ENCODE data around the gene MLNR. TPM values are rescaled to one million over a fixed set of nuclear protein-coding genes. Genes with fewer than 3 reads are reported as not detected.

Gene MLNR
- total and polyA plus RNA-seq, 2 donors (not counting 1 experiment from before 2014, with no cell fraction given) = not detected

DNA sequence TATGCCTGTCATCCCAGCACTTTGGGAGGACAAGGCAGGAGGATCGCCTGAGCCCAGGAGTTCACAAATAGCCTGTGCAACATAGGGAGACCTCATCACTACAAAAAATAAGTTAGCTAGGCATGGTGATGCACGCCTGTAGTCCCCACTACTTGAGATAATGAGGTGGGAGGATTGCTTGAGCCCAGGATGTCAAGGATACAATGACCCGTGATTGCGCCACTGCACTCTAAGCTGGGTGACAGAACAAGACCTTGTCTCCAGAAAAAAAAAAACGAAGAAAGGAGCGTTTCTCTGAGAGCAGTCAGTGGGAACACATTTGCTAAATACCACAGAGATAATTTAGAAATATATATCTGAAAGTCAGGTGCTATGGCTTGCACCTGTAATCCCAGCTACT is 39.4 kb downstream of the MLNR start:
- DNase-seq (ENCODE audit: low read depth in 2 of 2) = no peak
- Histone ChIP-seq H3K4me3 (replicated peaks in 1 of 4; ENCODE audit: control extremely low read depth in 1 of 4, insufficient read depth in 1 of 4, low read depth in 3 of 4, low read length in 4 of 4) (no peak overlapping the region), H3K9me3 (ENCODE audit: control insufficient read depth, insufficient read depth, low read depth, low read length) (no peaks in the 10 kb centered on the region), H3K36me3 (ENCODE audit: control insufficient read depth, insufficient read depth, low read length) (peaks cover 1% of the 10 kb centered on the region), H3K79me2 (ENCODE audit: control insufficient read depth, insufficient read depth, low read length) (no peaks in the 10 kb centered on the region), H3K27me3 (ENCODE audit: control insufficient read depth, insufficient read depth, low read length) (no peaks in the 10 kb centered on the region), H3K4me1 (ENCODE audit: control insufficient read depth, extremely low read depth, insufficient read depth, low read length) (no peaks in the 10 kb centered on the region), H3K9ac (ENCODE audit: insufficient read depth, low read length) (no peak overlapping the region), H3K4me2 (ENCODE audit: extremely low read depth, insufficient read depth, low read length) (no peak overlapping the region), H4K20me1 (ENCODE audit: control insufficient read depth, extremely low read depth, insufficient read depth, low read length) (no peaks in the 10 kb centered on the region), H3K27ac (ENCODE audit: insufficient read depth, low read length) (no peak overlapping the region), H2AFZ (ENCODE audit: low read length) (no peak overlapping the region)
- TF ChIP-seq EZH2 (IDR thresholded peaks at IDR 0.05; ENCODE audit: low read length, missing control alignments) = no peak
- TF ChIP-seq, protein P1, sequence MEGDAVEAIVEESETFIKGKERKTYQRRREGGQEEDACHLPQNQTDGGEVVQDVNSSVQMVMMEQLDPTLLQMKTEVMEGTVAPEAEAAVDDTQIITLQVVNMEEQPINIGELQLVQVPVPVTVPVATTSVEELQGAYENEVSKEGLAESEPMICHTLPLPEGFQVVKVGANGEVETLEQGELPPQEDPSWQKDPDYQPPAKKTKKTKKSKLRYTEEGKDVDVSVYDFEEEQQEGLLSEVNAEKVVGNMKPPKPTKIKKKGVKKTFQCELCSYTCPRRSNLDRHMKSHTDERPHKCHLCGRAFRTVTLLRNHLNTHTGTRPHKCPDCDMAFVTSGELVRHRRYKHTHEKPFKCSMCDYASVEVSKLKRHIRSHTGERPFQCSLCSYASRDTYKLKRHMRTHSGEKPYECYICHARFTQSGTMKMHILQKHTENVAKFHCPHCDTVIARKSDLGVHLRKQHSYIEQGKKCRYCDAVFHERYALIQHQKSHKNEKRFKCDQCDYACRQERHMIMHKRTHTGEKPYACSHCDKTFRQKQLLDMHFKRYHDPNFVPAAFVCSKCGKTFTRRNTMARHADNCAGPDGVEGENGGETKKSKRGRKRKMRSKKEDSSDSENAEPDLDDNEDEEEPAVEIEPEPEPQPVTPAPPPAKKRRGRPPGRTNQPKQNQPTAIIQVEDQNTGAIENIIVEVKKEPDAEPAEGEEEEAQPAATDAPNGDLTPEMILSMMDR (conservative IDR thresholded peaks at IDR 0.05 in 1 of 2, IDR thresholded peaks at IDR 0.05 in 1 of 2; ENCODE audit: low read depth in 1 of 2, low read length in 2 of 2) = no peak

DNA sequence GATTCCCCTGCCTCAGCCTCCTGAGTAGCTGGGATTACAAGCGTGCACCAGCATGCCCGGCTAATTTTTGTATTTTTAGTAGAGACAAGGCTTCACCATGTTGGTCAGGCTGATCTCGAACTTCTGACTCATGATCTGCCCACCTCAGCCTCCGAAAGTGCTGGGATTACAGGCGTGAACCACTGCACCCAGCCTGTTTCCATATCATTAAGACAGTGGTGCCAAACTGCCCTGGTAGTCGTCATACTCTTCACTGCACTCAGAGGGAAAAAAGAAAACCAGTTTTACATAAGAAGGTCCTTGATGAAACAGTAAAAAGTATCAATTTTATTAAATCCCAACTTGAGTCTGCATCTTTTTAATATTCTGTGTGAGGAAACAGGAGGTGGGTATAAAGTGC is 42.5 kb downstream of the MLNR start:
- DNase-seq (ENCODE audit: low read depth in 2 of 2) = no peak
- TF ChIP-seq, protein P1 (conservative IDR thresholded peaks at IDR 0.05 in 1 of 2, IDR thresholded peaks at IDR 0.05 in 1 of 2; ENCODE audit: low read depth in 1 of 2, low read length in 2 of 2) = no peak
- TF ChIP-seq EZH2 (IDR thresholded peaks at IDR 0.05; ENCODE audit: low read length, missing control alignments) = no peak
- H3K4me2 ChIP-seq (ENCODE audit: extremely low read depth, insufficient read depth, low read length) = no peak overlapping the region
- H3K9me3 ChIP-seq (ENCODE audit: control insufficient read depth, insufficient read depth, low read depth, low read length) = no peaks in the 10 kb centered on the region
- H3K27me3 ChIP-seq (ENCODE audit: control insufficient read depth, insufficient read depth, low read length) = no peaks in the 10 kb centered on the region
- no peak overlapping the region for H3K9ac ChIP-seq (ENCODE audit: insufficient read depth, low read length)
- no peaks in the 10 kb centered on the region for H4K20me1 ChIP-seq (ENCODE audit: control insufficient read depth, extremely low read depth, insufficient read depth, low read length)
- no peak overlapping the region for H2AFZ ChIP-seq (ENCODE audit: low read length)
- H3K79me2 ChIP-seq (ENCODE audit: control insufficient read depth, insufficient read depth, low read length) = no peaks in the 10 kb centered on the region
- H3K27ac ChIP-seq (ENCODE audit: insufficient read depth, low read length) = no peak overlapping the region
- H3K4me1 ChIP-seq (ENCODE audit: control insufficient read depth, extremely low read depth, insufficient read depth, low read length) = no peaks in the 10 kb centered on the region
- H3K36me3 ChIP-seq (ENCODE audit: control insufficient read depth, insufficient read depth, low read length) = peaks cover 1% of the 10 kb centered on the region
- H3K4me3 ChIP-seq (replicated peaks in 1 of 4; ENCODE audit: control extremely low read depth in 1 of 4, insufficient read depth in 1 of 4, low read depth in 3 of 4, low read length in 4 of 4) = no peak overlapping the region

- Histone ChIP-seq H3K9ac (ENCODE audit: insufficient read depth, low read length) (no peak overlapping the region), H3K4me1 (ENCODE audit: control insufficient read depth, extremely low read depth, insufficient read depth, low read length) (no peaks in the 10 kb centered on the region), H4K20me1 (ENCODE audit: control insufficient read depth, extremely low read depth, insufficient read depth, low read length) (no peaks in the 10 kb centered on the region), H3K27me3 (ENCODE audit: control insufficient read depth, insufficient read depth, low read length) (no peaks in the 10 kb centered on the region), H3K4me3 (replicated peaks in 1 of 4; ENCODE audit: control extremely low read depth in 1 of 4, insufficient read depth in 1 of 4, low read depth in 3 of 4, low read length in 4 of 4) (no peak overlapping the region), H3K36me3 (ENCODE audit: control insufficient read depth, insufficient read depth, low read length) (peaks cover 1% of the 10 kb centered on the region), H2AFZ (ENCODE audit: low read length) (peak overlapping the region; percentile 65), H3K79me2 (ENCODE audit: control insufficient read depth, insufficient read depth, low read length) (no peaks in the 10 kb centered on the region), H3K4me2 (ENCODE audit: extremely low read depth, insufficient read depth, low read length) (no peak overlapping the region), H3K27ac (ENCODE audit: insufficient read depth, low read length) (no peak overlapping the region), H3K9me3 (ENCODE audit: control insufficient read depth, insufficient read depth, low read depth, low read length) (no peaks in the 10 kb centered on the region)
- peak; percentile 79 to 93 for DNase-seq (ENCODE audit: low read depth in 2 of 2)
- no peak for TF ChIP-seq EZH2 (IDR thresholded peaks at IDR 0.05; ENCODE audit: low read length, missing control alignments)
- TF ChIP-seq, protein P1 (conservative IDR thresholded peaks at IDR 0.05 in 1 of 2, IDR thresholded peaks at IDR 0.05 in 1 of 2; ENCODE audit: low read depth in 1 of 2, low read length in 2 of 2) = no peak
Measured at GRCh38 chr13:49265822-49266221, 45.7 kb downstream of the MLNR start.
